ENCODE results near the gene AQP5. TPM values are rescaled to one million over a fixed set of nuclear protein-coding genes. Genes with fewer than 3 reads are reported as not detected.
A peak's percentile ranks its signal among the peaks of the same experiment; 100 is the strongest.

AQP5 gene
- polyA plus RNA-seq, 3 donors = not detected

DNA sequence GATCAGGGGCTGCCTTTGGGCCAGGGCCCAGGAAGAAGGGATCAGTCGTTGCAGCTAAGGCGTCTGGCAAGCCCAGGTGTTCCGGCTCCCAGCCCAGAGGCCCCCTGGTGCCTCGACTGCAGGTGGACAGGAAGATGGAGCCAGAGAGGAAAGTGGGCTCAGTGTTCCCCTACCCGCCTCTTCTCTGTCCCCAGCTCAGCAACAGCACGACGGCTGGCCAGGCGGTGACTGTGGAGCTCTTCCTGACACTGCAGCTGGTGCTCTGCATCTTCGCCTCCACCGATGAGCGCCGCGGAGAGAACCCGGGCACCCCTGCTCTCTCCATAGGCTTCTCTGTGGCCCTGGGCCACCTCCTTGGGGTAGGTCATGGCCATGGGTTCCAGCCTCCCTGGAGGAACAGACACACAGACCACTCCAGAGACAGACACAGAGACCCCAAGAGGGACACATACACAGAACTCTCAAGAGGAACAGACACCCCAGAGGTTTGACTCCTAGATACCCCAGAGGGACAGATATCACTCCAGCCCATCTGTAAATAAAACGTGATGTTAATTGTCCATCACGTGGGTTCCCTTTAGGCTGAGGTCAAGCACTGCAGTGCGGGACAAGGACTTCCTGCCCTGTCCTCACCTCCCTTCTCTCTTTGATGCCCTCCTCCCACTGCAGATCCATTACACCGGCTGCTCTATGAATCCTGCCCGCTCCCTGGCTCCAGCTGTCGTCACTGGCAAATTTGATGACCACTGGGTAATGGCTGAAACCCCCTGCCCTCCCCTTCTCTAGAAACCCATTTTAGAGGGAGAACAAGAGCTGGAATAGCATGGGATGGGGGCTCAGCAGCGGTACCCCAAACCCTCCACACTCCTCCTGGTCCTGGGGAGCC is 7.5 kb upstream of the AQP5 start:
- intact Hi-C loops (cut with micrococcal nuclease) = no loop called here
- H3K27me3 Mint-ChIP-seq (ENCODE audit: low read depth in 3 of 3) = peaks cover 91 to 97% (median 93%) of the 10 kb centered on the region in 3 donors
- H3K9ac ChIP-seq (ENCODE audit: insufficient read depth, low read length, poor library complexity, severe bottlenecking) = no peak overlapping the region

More for the DNA sequence above, 7.5 kb upstream of the AQP5 start:
- no peak overlapping the region for H3K27ac ChIP-seq (ENCODE audit: low read depth in 1 of 2, low read length in 2 of 2)
- peaks cover 32% of the 10 kb centered on the region for H3K4me1 Mint-ChIP-seq
- peaks cover 0 to 6% of the 10 kb centered on the region in 2 donors for H3K36me3 Mint-ChIP-seq
- H3K9me3 ChIP-seq (replicated peaks in 1 of 2; ENCODE audit: control insufficient read depth in 1 of 2, insufficient read depth in 1 of 2, low read length in 2 of 2) = peaks cover 0 to 47% of the 10 kb centered on the region in 2 donors
- H3K27me3 ChIP-seq (ENCODE audit: control insufficient read depth in 2 of 2, insufficient read depth in 2 of 2, low read length in 2 of 2) = peaks cover 49 to 95% of the 10 kb centered on the region in 2 donors
- H3K9me3 Mint-ChIP-seq = peaks cover 0 to 14% (median 0%) of the 10 kb centered on the region in 7 donors
- TF ChIP-seq, protein P1, sequence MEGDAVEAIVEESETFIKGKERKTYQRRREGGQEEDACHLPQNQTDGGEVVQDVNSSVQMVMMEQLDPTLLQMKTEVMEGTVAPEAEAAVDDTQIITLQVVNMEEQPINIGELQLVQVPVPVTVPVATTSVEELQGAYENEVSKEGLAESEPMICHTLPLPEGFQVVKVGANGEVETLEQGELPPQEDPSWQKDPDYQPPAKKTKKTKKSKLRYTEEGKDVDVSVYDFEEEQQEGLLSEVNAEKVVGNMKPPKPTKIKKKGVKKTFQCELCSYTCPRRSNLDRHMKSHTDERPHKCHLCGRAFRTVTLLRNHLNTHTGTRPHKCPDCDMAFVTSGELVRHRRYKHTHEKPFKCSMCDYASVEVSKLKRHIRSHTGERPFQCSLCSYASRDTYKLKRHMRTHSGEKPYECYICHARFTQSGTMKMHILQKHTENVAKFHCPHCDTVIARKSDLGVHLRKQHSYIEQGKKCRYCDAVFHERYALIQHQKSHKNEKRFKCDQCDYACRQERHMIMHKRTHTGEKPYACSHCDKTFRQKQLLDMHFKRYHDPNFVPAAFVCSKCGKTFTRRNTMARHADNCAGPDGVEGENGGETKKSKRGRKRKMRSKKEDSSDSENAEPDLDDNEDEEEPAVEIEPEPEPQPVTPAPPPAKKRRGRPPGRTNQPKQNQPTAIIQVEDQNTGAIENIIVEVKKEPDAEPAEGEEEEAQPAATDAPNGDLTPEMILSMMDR (IDR thresholded peaks at IDR 0.05) = no peak
- no peaks in the 10 kb centered on the region for H3K79me2 ChIP-seq (ENCODE audit: insufficient read depth, low read length)
- peak overlapping the region in 1 of 2 donors; percentile 73 for H3K4me3 Mint-ChIP-seq
- H3K4me2 ChIP-seq (replicated peaks; ENCODE audit: extremely low read depth, low read length, poor library complexity, severe bottlenecking) = no peak overlapping the region
- no peak for DNase-seq
- peaks cover 34 to 41% of the 10 kb centered on the region in 2 donors for H3K4me1 ChIP-seq (ENCODE audit: control insufficient read depth in 1 of 2, insufficient read depth in 2 of 2, low read length in 2 of 2)
- no peak overlapping the region for H3K27ac Mint-ChIP-seq
- no peak overlapping the region for H3K4me3 ChIP-seq (replicated peaks in 1 of 3; ENCODE audit: low read depth in 2 of 3, low read length in 3 of 3)
- H3K36me3 ChIP-seq (replicated peaks in 1 of 2; ENCODE audit: control insufficient read depth in 1 of 2, insufficient read depth in 2 of 2, low read length in 2 of 2) = no peaks in the 10 kb centered on the region
- H2AFZ ChIP-seq (ENCODE audit: insufficient read depth, low read depth, low read length, poor library complexity, severe bottlenecking) = no peak overlapping the region
- WGBS (ENCODE audit: insufficient coverage) = 60% methylated on average over 16 of the region's 21 CpGs
- no peaks in the 10 kb centered on the region for H4K20me1 ChIP-seq (ENCODE audit: insufficient read depth, low read length)

Measured in CD14-positive monocyte (primary cell).